HEK293T (cell line): ENCODE results near the gene DAD1.

Source experiments
- ARNT ChIP-seq: fragments of 450-650 bp; IDR thresholded peaks from 2 replicates; pipeline ENCODE4 v1.6.1; 2017; ENCODE audit warnings: mild to moderate bottlenecking
- BHLHE40 ChIP-seq: fragments of 450-650 bp; IDR thresholded peaks from 2 replicates; pipeline ENCODE4 v1.6.1; 2016; ENCODE audit warnings: mild to moderate bottlenecking, moderate library complexity, borderline replicate concordance
- ELF4 ChIP-seq: fragments of 450-650 bp; IDR thresholded peaks from 2 replicates; pipeline ENCODE4 v1.6.1; 2017; ENCODE audit warnings: antibody characterized with exemption
- FOXA1 ChIP-seq: fragments of 450-650 bp; IDR thresholded peaks from 2 replicates; pipeline ENCODE4 v1.6.1; 2016; ENCODE audit warnings: mild to moderate bottlenecking
- FOXK2 ChIP-seq: fragments of 450-650 bp; IDR thresholded peaks from 2 replicates; pipeline ENCODE4 v1.6.1; 2016; ENCODE audit warnings: mild to moderate bottlenecking
- FOXM1 ChIP-seq: fragments of 450-650 bp; IDR thresholded peaks from 2 replicates; pipeline ENCODE4 v1.6.1; 2017; ENCODE audit warnings: mild to moderate bottlenecking, borderline replicate concordance
- HDGF ChIP-seq: fragments of 450-650 bp; IDR thresholded peaks from 2 replicates; pipeline ENCODE4 v1.6.1; 2017; ENCODE audit warnings: antibody characterized with exemption, borderline replicate concordance
- LEF1 ChIP-seq: fragments of 450-650 bp; IDR thresholded peaks from 2 replicates; pipeline ENCODE4 v1.6.1; 2017; ENCODE audit warnings: mild to moderate bottlenecking, borderline replicate concordance
- PKNOX1 ChIP-seq: fragments of 450-650 bp; IDR thresholded peaks from 2 replicates; pipeline ENCODE4 v1.6.1; 2016
- SP1 ChIP-seq: fragments of 450-650 bp; IDR thresholded peaks from 2 replicates; pipeline ENCODE4 v1.6.1; 2017
- SUZ12 ChIP-seq: fragments of 450-650 bp; IDR thresholded peaks from 2 replicates; pipeline ENCODE4 v1.6.1; 2016; ENCODE audit warnings: mild to moderate bottlenecking
- TARDBP ChIP-seq: fragments of 450-650 bp; IDR thresholded peaks from 2 replicates; pipeline ENCODE4 v1.6.1; 2016

- TF ChIP-seq LEF1: no peak
- TF ChIP-seq ARNT: no peak
- TF ChIP-seq ELF4: no peak
- TF ChIP-seq TARDBP: no peak
- no peak for TF ChIP-seq FOXA1
- no peak for TF ChIP-seq FOXM1
- no peak for TF ChIP-seq SP1
- TF ChIP-seq BHLHE40: no peak
- TF ChIP-seq PKNOX1: no peak
- no peak for TF ChIP-seq SUZ12
- no peak for TF ChIP-seq HDGF
- no peak for TF ChIP-seq FOXK2
Observed at GRCh38 chr14:22532345-22533056, 56.5 kb downstream of the DAD1 start.
